ENCODE measurements around the gene EBF4. TPM values are rescaled to one million over a fixed set of nuclear protein-coding genes. Genes with fewer than 3 reads are reported as not detected.

EBF4 gene
- total and polyA plus RNA-seq, 10 of the 15 experiments (the other 5 are each of a cell fraction or from before 2014, with no cell fraction given), result 0.13 TPM; not detected in 9

GRCh38 chr20:2778602-2779321 lies 86.2 kb downstream of the EBF4 start:
- 7% methylated on average over 10 of the region's 10 CpGs for WGBS (ENCODE audit: insufficient coverage, insufficient replicate concordance, low lambda C conversion rate, missing lambda C conversion rate)
- no peak overlapping the region for H2AFZ ChIP-seq (ENCODE audit: control insufficient read depth, low read depth, low read length)
- no TSS peak for BruUV-seq (replicated peaks)
- no peak overlapping the region for H3K4me2 ChIP-seq (ENCODE audit: control insufficient read depth, insufficient read depth)
- DNase-seq (ENCODE audit: low read depth, low spot score) (no peak), ATAC-seq (peak; percentile 38; the same call in 2 of the 3 replicates), FAIRE-seq (peak; percentile 54)
- in situ Hi-C loops (cut with MboI), result no loop called here
- no peak overlapping the region for H3K27ac ChIP-seq (ENCODE audit: control insufficient read depth, insufficient read depth)
- peaks cover 3% of the 10 kb centered on the region; the same call in 1 of the 2 replicates for H3K4me1 ChIP-seq (ENCODE audit: control insufficient read depth, insufficient read depth, low read length)
- H3K4me3 ChIP-seq, result no peak overlapping the region
- H3K9me3 ChIP-seq (replicated peaks; ENCODE audit: control insufficient read depth, insufficient read depth, low read length), result peaks cover 9% of the 10 kb centered on the region
- H3K27me3 ChIP-seq (replicated peaks in 1 of 2; ENCODE audit: control insufficient read depth in 2 of 2, insufficient read depth in 2 of 2, low read length in 1 of 2), result peaks cover 0 to 10% of the 10 kb centered on the region in 2 experiments; a peak in 2 of 4 replicates
- H3K79me2 ChIP-seq (ENCODE audit: control insufficient read depth, insufficient read depth, low read length), result no peaks in the 10 kb centered on the region
- ChIA-PET POLR2A (no interaction called here), SMC1A (ENCODE audit: uncharacterized antibody, unreplicated experiment) (no interaction called here), CTCF (interaction anchor here (1.6 kb wide), 1 partner anchor 222 kb away, joined by 3 read pairs; no protein-coding TSS in a partner anchor), RAD21 (ENCODE audit: unreplicated experiment) (interaction anchor here (0.7 kb wide), 1 partner anchor 1932 kb away, joined by 3 read pairs; no protein-coding TSS in a partner anchor)
- no peaks in the 10 kb centered on the region for H4K20me1 ChIP-seq (ENCODE audit: control insufficient read depth, insufficient read depth)
- intact Hi-C loops (cut with micrococcal nuclease; ENCODE audit: unreplicated experiment), result no loop called here
- H3K36me3 ChIP-seq (ENCODE audit: control insufficient read depth in 2 of 2, insufficient read depth in 2 of 2, low read length in 1 of 2), result no peaks in the 10 kb centered on the region
- no peak overlapping the region for H3K9ac ChIP-seq (ENCODE audit: control insufficient read depth, insufficient read depth, low read length)
- TF ChIP-seq IKZF2 (IDR thresholded peaks at IDR 0.05) (peak in 1 of 2 experiments; percentile 30; a peak in 1 of 4 replicates), NFIC (IDR thresholded peaks at IDR 0.05; ENCODE audit: low read depth, low read length) (peak; percentile 71), ZNF217 (IDR thresholded peaks at IDR 0.05) (0 out of 2 replicates have a peak, but pooled peaks have one; percentile 47), CREM (IDR thresholded peaks at IDR 0.05; ENCODE audit: low read depth) (0 out of 2 replicates have a peak, but pooled peaks have one; percentile 29), ETV6 (conservative IDR thresholded peaks at IDR 0.05 in 1 of 2, IDR thresholded peaks at IDR 0.05 in 1 of 2; ENCODE audit: borderline replicate concordance in 1 of 2, low read depth in 1 of 2) (no peak), E2F4 (IDR thresholded peaks at IDR 0.05; ENCODE audit: low read depth, low read length) (no peak), IRF5 (IDR thresholded peaks at IDR 0.05; ENCODE audit: borderline replicate concordance) (no peak), JUNB (IDR thresholded peaks at IDR 0.05) (peak; percentile 84), CHD2 (IDR thresholded peaks at IDR 0.05; ENCODE audit: borderline replicate concordance, low read depth, low read length) (no peak), SIX5 (IDR thresholded peaks at IDR 0.05; ENCODE audit: low read depth, low read length, severe bottlenecking) (no peak), TCF7 (IDR thresholded peaks at IDR 0.05; ENCODE audit: borderline replicate concordance) (peak; percentile 32; the same call in 1 of the 2 replicates)
- TF ChIP-seq, protein P1, sequence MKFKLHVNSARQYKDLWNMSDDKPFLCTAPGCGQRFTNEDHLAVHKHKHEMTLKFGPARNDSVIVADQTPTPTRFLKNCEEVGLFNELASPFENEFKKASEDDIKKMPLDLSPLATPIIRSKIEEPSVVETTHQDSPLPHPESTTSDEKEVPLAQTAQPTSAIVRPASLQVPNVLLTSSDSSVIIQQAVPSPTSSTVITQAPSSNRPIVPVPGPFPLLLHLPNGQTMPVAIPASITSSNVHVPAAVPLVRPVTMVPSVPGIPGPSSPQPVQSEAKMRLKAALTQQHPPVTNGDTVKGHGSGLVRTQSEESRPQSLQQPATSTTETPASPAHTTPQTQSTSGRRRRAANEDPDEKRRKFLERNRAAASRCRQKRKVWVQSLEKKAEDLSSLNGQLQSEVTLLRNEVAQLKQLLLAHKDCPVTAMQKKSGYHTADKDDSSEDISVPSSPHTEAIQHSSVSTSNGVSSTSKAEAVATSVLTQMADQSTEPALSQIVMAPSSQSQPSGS (IDR thresholded peaks at IDR 0.05; ENCODE audit: low read length), result peak; percentile 42; the same call in 1 of the 2 replicates
- TF ChIP-seq, protein P2, sequence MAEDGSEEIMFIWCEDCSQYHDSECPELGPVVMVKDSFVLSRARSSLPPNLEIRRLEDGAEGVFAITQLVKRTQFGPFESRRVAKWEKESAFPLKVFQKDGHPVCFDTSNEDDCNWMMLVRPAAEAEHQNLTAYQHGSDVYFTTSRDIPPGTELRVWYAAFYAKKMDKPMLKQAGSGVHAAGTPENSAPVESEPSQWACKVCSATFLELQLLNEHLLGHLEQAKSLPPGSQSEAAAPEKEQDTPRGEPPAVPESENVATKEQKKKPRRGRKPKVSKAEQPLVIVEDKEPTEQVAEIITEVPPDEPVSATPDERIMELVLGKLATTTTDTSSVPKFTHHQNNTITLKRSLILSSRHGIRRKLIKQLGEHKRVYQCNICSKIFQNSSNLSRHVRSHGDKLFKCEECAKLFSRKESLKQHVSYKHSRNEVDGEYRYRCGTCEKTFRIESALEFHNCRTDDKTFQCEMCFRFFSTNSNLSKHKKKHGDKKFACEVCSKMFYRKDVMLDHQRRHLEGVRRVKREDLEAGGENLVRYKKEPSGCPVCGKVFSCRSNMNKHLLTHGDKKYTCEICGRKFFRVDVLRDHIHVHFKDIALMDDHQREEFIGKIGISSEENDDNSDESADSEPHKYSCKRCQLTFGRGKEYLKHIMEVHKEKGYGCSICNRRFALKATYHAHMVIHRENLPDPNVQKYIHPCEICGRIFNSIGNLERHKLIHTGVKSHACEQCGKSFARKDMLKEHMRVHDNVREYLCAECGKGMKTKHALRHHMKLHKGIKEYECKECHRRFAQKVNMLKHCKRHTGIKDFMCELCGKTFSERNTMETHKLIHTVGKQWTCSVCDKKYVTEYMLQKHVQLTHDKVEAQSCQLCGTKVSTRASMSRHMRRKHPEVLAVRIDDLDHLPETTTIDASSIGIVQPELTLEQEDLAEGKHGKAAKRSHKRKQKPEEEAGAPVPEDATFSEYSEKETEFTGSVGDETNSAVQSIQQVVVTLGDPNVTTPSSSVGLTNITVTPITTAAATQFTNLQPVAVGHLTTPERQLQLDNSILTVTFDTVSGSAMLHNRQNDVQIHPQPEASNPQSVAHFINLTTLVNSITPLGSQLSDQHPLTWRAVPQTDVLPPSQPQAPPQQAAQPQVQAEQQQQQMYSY (CRISPR knock-in tag; IDR thresholded peaks at IDR 0.05), result no peak

All from GM12878 (cell line).